ENCODE results near the gene EMP2. TPM values are rescaled to one million over a fixed set of nuclear protein-coding genes. Genes with fewer than 3 reads are reported as not detected.

Gene EMP2
- total RNA-seq, 1 donor from 2014 or later = 3.0 TPM

Small RNA genes within 50 kb of the gene (small RNA-seq; reads per million reads assigned to genes)
- gene RNU6-633P (ENCODE audit: low replicate concordance) = not detected

Other genes starting within 250 kb of the EMP2 start
- 8.4 TPM for gene ATF7IP2, start 194.5 kb downstream of the EMP2 start, total RNA-seq
- gene TEKT5, start 114.3 kb upstream of the EMP2 start, total RNA-seq = not detected
- gene NUBP1, start 163.2 kb upstream of the EMP2 start, total RNA-seq = 10.6 TPM
- 11.3 TPM for gene TVP23A, start 238.2 kb upstream of the EMP2 start, total RNA-seq